NCI-H1694 treated with DMSO at 0.1 percent for 48 hours (cell line): ENCODE measurements around the gene DIDO1.
"Not testable (repeated sequence)": the region's sequence is repeated elsewhere in the genome, so short reads cannot be mapped to it uniquely, and the experiment has no call there.

Experiments
- DNase-seq: peaks from one replicate; lab custom pipeline; 2025; lab: John Stamatoyannopoulos, UW

Gene DIDO1

DNA sequence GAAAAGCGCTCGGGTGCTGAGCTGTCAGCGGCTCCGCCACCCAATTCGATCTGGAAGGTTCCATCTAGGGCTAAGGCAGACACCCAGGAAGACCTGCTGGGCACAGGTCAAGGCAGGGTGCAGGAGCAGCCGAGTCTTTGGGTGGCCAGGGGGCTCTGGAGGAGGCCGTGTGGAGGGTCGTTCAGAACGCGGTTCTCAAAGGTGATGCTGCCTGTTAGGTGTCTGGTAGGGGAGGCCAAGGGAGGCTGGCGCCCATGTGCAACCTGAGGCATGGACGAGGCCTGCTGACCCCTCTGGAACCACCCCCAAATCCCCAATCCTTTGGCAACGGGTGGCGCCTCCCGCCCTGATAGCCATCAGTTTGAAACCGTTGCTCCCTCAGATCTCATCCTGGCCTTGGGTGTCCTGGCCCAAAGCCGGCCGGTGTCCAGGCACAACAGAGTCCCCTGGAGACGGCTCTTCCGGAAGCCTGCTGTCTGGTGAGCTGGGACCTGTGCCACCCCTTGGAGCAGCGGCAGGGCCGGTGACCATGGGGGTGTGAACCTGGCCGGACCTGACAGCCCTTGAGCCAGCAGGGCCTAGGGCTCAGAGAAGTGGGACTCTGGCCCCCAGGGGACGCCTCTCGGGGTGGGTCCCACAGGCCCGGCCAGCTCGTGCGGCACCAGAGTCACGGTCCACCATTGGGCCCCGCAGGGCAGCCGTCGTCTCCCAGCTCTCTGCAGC is 36.7 kb upstream of the DIDO1 start:
- no peak for DNase-seq

DNA sequence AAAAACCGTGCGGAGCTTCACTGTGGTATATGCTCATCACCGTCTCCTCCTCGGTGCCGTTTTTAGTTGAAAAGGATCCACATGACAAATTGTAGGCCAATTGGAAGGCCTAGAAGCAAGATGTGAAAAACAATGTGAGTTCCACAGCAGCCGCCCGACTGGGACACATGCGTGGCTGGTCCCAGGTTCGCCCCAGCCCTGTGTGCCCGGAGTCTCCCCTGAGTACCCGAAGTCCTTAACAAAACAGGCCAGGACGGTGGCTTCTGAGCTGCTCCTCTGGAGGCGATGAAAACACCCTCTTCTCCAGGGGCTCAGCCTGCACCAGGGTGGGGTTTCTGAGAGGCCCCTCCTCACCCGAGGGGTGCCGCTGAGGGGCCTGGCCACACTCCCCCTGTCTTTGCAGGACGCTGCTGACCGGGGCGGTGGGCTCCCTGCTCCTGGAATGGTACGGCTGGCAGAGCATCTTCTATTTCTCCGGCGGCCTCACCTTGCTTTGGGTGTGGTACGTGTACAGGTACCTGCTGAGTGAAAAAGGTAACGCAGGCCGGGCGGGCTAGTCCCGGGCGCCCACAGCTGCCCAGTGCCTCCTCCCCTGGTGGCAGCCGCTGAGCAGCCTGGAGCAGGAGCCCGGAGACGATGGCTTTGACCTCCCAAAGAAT is 36.0 kb upstream of the DIDO1 start:
- DNase-seq = no peak

DNA sequence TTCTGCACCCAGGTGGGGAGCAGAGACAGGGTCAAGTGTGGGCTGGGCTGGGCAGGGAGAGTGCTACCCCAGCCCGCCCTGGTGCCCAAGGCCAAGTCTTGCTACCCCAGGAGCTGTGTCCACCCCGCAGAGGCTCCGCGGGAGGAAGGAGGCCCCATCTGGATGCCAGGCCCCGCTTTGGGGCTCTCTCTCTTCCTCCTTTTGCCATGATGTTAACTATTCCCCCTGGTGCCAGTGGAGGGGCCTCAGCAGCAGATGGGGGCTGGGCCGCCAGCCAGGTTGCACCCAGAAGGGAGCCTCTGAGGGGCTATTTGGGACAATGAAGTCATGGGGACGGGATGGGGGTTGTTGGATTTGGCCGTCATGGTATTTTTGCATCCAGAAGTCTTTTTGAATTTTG is 35.5 kb upstream of the DIDO1 start:
- no peak for DNase-seq

DNA sequence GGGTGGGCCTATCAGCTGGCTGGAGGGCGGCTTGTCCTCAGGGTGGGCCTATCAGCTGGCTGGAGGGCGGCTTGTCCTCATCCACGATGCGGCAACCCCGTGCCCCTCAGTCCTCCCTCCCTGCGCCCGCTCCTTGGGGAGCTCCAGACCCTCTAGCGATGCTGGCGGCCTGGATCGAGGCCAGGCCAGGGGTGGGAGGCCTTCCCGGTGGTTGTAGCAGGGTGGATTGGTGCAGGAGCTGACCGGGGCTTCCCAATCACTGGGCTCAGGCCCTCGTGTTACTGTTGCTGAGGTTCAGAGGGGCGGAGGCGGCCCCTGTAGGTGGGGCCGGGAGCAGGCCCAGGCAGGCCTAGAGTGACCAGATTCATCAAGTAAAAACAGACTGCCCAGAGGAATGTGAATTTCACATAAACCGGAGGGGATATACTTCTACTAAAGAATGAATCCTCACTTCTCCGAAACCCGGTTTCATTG is 35.0 kb upstream of the DIDO1 start:
- no peak for DNase-seq

DNA sequence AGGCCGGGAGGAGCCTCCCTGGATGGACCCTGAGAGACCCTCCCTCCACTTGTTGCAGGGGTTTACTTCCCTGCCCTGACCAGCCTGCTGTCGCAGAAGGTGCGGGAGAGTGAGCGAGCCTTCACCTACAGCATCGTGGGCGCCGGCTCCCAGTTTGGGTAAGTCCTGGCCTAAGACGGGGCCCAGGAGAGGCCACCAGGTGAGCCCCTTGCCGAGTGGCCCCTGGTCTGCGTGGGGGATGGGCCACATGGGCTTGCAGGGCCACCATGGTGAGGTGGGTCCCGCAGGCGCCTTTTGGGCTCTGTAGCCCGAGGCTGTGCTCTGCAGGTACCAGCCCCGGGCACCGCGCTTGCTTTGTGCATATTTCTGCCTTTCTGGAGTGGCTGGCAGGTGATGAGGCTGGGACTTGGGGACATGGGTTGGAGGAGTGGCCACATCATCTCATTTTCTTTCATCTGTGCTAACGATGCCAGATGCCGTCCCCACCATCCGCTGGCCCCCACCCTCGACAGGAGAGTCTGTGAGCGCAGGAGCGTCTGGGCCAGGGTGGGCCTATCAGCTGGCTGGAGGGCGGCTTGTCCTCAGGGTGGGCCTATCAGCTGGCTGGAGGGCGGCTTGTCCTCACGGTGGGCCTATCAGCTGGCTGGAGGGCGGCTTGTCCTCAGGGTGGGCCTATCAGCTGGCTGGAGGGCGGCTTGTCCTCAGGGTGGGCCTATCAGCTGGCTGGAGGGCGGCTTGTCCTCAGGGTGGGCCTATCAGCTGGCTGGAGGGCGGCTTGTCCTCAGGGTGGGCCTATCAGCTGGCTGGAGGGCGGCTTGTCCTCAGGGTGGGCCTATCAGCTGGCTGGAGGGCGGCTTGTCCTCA is 34.4 kb upstream of the DIDO1 start:
- not testable (repeated sequence) for DNase-seq

DNA sequence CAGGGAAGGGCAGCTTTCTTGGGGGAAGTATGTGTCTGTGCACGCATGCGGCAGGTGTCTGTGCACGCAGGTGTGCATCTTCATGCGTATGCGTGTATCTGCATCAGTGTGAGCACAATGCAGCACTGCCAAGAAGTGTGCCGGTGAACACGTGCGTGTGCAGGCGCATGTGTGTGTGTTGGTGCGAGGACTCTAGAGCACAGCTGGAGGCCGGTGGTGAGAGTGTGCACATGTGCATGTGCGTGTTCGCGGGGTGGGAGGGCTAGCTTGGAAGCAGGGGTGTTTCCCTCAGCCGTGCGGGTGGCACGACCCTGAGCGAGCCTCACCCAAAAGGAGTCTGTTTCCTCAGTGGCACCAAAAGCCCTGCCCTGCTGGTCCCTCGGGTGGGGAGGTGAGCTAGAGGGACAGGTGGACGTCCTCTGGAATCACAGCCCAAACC is 33.7 kb upstream of the DIDO1 start:
- no peak for DNase-seq

DNA sequence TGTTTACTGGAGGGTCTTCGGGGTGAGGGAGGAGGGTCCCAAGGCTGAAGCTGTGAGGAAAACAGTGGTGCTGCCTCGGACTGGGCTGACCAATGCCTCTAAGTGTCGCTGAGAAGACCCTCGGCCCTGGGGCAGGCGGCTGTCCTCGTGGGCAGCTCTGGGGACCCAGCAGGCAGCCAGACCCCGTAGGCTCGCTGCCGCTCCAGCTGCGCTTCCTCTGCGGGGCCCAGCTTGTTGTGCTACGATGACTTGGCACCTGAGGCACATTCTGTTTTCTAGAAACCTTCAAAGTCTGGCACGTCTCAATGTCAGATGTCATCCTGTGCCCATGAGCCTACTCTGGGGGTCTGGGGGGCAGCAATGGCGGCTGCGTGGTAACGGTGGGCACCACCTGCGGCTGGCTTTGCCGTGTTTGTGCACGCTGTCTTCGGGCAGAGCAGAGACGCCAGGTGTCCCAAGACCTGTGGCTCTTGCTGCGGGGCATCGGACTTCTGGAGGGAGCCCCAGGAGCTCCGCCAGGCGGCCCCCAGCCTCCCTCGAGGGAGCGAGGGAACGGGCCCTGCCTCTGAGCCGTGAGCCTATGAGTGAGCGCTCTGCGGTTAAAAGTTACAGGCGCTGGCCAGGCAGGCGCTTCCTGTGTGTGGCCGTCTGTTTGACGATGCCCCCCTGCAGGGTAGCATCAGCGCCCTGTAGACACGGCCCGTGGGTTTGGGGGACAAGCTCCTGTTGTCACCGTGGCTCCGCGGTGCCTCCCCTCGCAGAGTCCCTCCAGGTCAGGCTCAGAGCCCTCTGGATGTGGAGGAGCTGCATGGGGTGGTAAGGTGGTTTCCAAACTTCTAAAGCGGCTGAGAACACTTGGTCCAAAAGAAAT is 33.0 kb upstream of the DIDO1 start:
- no peak for DNase-seq

DNA sequence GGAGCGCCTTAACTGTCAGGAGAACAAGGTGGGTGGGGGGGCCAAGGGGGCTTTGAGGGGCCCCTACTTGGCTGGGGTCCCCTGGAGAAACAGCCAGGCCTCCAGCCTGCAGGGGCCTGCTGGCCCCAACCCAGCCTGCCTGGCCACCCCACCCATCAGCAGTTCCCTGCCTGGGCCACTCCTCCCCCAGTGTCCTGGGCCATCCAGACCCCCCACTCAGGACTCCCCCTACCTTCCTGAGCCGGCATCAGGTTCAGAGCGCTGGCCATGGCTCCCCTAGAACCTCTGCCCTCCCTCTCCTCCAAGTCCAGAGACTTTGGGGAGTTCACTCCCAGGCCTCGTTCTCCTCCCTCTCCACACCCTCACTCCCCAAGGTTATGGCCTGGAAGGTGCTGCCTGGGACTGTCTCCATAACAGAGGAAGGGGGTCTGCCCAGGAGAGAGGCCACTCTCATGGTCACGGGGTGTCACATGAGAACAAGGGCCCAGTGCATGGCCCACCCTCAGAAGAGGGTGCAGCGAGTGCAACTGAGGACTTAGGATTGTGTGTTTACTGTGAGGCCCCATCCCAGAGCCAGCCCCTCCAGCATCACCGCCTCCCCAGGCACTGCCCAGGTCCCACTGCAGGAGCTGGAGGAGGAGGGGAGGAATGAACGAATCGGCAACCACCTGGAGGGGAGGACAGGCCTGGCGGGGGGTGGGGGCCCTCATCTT is 32.2 kb upstream of the DIDO1 start:
- no peak for DNase-seq

DNA sequence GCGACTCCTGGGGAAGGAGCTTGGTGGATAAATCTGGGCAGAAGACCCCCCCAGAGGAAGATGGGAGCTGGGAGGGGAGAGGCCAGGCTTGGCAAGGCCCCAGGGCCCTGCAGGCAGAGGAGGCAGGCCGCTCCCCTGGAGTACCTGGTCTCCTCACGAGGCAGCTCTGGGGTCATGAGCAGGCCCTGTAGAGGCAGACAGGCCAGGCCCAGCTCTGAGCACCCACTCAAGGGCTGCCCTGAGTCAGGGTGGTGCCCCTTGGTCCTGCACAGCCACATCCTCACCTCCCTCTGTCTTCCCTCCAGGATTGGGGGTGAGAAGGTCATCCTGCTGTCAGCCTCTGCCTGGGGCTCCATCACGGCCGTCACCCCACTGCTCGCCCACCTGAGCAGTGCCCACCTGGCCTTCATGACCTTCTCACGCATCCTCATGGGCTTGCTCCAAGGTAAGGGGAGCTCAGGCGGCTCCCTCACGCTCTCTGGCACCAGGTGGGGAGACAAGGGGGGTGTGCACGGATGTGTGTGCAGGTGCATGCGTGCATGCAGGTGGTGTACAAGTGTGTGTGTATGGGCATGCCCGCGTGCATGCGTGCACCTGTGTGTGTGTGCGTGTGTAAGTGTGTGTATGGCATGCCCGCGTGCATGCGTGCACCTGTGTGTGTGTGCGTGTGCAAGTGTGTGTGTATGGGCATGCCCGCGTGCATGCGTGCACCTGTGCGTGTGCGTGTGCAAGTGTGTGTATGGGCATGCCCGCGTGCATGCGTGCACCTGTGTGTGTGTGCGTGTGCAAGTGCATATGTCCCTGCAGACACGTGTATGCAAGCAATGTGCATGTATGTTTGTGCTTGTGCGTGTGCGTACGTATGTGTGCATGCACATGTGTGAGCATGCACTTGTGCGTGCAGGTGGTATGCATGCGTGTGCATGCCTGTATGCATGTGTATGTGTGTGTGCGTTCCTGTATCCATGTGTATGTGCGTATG is 31.1 kb upstream of the DIDO1 start:
- no peak for DNase-seq

DNA sequence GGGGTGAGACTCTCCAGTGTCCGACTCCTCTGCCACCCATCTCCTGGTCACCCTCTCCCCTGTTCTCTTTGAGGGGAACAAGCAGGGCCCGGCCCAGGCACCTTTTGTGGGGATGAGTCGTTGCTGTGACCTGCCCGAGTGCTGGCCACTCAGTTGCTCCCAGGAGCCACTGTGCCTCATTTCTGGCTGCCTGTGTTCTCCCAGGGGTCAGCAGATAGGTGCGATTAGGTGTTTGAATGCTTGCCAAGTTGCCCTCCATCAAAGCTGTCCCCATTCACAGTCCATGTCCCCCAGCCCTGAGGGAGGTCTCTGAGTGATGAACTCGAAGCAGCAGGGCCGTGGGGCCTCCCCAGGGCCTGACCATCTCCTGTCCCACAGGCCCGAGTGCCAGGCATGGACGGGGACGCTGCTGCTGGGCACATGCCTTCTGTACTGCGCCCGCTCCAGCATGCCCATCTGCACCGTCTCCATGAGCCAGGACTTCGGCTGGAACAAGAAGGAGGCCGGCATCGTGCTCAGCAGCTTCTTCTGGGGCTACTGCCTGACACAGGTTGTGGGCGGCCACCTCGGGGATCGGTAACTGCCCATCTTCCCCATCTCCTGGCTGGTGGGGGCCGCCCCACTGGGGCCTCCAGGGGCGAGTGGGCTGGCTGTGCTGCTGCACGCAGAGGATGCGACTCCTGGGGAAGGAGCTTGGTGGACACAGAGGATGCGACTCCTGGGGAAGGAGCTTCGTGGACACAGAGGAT is 30.3 kb upstream of the DIDO1 start:
- no peak for DNase-seq

DNA sequence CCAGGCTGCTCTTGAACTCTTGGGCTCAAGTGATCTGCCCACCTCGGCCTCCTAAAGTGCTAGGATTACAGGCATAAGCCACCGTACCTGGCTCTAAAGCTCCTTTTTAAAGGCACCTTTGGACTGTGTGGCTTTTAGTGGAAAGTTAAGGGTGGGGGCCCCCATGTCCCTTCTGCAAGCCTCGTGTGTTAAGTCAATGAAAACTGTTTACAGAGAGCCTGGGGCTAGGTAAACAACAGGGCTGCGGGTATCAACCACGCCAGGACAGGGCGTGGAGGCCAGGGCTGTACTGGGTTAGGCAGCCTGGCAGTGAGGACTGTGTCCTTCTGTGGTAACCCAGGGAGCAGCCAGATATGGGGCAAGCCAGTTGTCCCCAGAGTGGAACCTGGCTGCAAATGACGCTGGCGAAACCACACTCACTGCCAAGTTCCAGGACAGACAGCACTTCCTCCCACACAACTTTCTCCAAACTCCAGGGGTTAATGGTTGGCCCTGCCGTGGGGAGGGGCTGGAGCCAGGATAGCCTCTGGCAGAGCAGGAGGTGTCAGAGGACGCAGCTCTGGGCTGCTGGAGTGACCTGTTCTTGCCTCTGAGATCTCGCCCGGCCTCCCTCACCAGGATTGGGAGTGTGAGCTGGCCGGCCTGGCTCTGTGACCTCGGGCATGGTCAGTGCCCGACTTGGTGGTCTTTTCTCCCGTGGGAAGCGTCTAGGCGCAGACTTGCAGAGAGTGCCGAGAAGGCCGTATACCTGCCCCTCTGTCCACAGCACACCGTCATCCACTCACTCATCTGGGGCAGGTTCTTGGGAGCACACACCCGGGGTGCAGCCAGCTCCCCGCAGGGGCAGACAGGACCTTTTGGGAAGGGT is 29.4 kb upstream of the DIDO1 start:
- no peak for DNase-seq

DNA sequence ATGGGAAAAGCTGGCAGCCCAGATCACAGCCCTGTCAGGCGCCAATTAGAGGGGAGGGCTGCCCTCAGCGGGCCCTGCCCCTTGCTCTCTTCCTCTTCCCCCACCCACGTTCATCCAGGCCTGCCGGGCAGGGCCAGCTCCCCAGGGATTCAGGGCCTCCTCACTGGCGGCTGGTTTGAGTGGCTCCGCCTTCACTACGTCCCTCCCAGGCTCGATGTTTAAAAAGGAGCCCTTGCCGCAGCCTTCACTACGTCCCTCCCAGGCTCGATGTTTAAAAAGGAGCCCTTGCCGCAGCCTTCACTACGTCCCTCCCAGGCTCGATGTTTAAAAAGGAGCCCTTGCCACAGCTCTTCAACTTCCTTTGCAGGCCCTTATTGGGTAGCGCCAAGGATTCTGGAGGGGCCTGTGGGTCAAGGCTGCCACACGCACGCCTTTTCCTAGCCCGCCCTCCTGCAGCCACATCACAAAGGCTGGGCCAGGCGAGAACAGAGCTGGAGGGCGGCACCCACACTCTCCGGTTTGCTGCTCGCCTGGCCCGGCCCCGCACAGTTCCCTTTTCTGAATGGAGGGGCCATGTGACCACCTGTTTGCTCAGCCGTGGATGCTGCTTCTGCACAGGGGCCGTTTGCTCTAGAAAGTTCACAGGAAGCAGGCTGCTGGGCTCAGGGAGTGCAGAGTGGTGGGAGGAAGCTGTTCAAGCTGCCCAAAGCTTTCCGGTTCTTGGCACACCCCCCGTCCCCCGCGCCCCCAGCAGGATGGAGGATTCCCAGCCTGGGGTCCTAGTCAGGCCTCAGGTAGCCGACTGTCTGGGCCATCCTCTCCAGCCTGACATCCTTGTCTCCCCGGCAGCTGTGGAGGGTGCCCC is 27.8 kb upstream of the DIDO1 start:
- no peak for DNase-seq

DNA sequence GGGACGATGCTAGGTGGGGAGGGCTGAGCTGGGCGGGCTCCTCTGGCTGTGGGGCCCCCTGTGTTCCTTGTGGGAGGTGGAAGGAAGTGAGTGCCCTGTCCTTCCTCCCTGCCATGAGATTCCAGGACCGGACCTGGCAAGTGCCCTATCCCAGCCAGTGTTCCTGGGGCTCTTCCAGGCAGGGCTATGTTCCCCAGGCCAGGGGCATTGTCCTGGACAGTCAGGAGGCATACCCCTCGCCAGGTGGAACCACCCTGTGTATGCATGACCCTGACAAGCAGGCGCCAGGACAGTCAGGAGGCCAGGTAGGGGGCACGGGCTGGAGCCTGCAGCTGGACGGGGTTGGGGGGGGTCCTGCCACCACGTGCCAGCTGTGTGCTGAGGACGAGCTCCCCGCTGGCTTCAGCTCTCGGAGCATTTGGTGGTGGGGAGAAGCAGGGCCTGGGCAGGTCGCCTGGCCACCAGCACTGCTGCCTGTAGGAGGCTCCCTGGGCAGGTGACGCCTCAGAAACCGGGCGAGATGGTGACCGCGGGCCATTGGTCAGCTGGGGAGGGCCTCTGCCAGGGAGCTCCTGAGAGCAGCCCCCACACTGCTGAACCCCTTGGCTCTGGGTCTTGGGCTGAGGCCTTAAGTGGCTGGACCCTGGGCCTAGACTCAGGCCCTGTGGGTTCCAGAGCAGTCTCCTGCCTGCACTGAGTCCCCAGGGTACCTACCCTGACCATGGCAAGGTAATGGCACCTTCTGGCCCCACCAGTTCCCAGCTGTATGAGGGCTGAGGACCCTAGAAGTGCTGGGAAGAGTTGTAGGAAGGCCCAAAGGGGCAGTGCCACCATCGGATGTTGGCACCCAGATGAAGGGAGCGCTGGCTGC is 26.9 kb upstream of the DIDO1 start:
- no peak for DNase-seq

DNA sequence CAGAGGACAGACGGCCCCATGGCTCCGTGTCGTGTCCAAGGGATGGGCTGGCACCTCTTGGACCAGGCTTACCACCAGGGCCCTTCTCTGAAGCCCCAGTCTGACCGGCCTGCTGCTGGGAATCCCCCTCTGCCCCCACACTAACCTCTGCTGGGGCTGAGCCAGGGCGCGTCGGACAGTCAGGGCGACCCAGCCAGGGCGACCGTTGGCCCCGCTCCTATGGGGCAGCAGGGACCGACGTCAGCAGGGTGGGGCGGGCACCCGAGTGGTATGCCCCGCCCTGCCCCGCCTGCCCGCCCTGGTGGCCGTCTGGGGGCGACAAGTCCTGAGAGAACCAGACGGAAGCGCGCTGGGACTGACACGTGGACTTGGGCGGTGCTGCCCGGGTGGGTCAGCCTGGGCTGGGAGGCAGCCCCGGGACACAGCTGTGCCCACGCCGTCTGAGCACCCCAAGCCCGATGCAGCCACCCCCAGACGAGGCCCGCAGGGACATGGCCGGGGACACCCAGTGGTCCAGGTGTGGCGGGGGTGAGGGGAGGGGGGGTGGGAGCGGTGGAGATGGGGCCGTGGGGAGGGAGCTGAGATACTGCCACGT is 26.2 kb upstream of the DIDO1 start, which contains the start of gene SLC17A9:
Gene SLC17A9, plus strand, starts transcription at position 337 of the 595 bp plus-strand sequence. Its CDS starts 122 bp downstream, at position 459.
- DNase-seq = no peak

DNA sequence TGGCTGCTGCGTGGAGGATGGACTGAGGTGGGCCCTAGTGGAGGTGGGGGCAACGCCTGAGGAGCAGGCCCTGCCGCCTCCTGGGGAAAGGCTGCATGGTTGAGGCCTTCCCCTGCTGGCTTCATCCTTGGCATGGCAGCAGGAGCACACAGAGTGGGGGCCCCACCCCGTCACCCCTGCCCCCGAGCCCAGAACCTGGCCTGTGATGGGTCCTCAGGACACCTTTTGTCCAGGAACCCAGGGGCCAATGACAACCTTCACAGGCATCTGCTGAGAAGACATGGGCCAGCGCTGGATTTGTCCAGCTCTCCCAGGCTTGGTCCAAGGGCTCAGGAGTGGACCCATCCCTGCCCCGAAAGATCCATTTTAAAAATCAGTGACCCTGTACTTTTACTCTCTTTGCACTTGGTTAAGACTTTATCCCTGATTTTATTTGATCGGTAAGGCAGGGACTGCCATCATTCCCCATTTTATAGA is 25.6 kb upstream of the DIDO1 start:
- no peak for DNase-seq
